ENCODE data around the gene GRIK4.

DNA sequence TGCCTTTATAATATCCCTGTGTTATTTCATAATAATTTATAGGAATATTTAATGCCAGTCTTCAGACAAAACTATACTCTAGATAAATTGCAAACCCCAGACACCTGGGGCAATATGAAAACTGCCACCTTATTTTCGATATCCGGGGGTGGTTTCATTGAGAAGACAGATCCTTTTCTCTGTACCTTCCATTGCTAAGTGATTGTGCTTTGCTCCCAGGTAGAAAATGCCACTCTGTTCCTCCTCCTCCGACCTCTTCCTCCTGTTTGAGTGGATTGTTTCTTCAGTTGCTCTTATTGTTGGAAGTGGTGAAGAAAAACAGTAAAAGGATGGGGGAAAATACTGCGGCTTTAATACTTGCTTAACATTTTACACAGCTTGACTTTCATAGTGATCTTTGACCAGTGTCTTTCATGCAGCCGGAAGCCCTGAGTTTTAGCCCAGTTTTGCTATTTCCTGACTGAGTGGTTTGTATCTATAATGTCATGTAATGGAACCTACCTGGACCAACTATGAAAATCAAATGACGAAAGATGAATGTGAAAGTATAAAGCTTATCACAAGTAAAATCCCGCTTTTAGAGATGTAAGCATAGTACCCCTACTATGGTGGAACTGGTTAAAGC is 5.6 kb upstream of the GRIK4 start:
- TF ChIP-seq, protein P1, sequence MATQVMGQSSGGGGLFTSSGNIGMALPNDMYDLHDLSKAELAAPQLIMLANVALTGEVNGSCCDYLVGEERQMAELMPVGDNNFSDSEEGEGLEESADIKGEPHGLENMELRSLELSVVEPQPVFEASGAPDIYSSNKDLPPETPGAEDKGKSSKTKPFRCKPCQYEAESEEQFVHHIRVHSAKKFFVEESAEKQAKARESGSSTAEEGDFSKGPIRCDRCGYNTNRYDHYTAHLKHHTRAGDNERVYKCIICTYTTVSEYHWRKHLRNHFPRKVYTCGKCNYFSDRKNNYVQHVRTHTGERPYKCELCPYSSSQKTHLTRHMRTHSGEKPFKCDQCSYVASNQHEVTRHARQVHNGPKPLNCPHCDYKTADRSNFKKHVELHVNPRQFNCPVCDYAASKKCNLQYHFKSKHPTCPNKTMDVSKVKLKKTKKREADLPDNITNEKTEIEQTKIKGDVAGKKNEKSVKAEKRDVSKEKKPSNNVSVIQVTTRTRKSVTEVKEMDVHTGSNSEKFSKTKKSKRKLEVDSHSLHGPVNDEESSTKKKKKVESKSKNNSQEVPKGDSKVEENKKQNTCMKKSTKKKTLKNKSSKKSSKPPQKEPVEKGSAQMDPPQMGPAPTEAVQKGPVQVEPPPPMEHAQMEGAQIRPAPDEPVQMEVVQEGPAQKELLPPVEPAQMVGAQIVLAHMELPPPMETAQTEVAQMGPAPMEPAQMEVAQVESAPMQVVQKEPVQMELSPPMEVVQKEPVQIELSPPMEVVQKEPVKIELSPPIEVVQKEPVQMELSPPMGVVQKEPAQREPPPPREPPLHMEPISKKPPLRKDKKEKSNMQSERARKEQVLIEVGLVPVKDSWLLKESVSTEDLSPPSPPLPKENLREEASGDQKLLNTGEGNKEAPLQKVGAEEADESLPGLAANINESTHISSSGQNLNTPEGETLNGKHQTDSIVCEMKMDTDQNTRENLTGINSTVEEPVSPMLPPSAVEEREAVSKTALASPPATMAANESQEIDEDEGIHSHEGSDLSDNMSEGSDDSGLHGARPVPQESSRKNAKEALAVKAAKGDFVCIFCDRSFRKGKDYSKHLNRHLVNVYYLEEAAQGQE (IDR thresholded peaks at IDR 0.05; ENCODE audit: insufficient read depth in 1 of 2, low read depth in 2 of 2, low read length in 2 of 2): no peak
- TF ChIP-seq TAF1 (IDR thresholded peaks at IDR 0.05; ENCODE audit: borderline replicate concordance, insufficient read depth, low read length) (no peak), POLR2AphosphoS5 (IDR thresholded peaks at IDR 0.05; ENCODE audit: low read depth, low read length) (no peak), FOXP2 (optimal IDR thresholded peaks at IDR 0.05; ENCODE audit: borderline replicate concordance, extremely low read depth, extremely low read length, insufficient read depth) (no peak), SIN3A (IDR thresholded peaks at IDR 0.05; ENCODE audit: borderline replicate concordance, insufficient read depth, low read length) (no peak)

Measured in PFSK-1 (cell line).